OCI-LY7 (cell line): ENCODE data around the gene DPH6. TPM values are rescaled to one million over a fixed set of nuclear protein-coding genes. Genes with fewer than 3 reads are reported as not detected.

Experiments
- BruUV-seq: library from RNA; stranded (reverse); fragments of 400-500 nt; replicated peaks from 2 replicates; lab custom pipeline; 2021; lab: Mats Ljungman, UMichigan
- CTCF ChIA-PET: fragments of 300-600 bp; sonication (Branson Sonifier 250); formaldehyde crosslinking; loops from one replicate; lab custom pipeline; 2022; ENCODE audit warnings: antibody characterized with exemption; ENCODE audit not compliant: unreplicated experiment; lab: Charles Lee
- POLR2A ChIA-PET: fragments of 300-600 bp; sonication (Branson Sonifier 250); formaldehyde crosslinking; loops from one replicate; lab custom pipeline; 2022; ENCODE audit warnings: antibody characterized with exemption; lab: Charles Lee
- DNase-seq: peaks from one replicate; pipeline ENCODE4 v3.0.0-alpha.2; 2015; ENCODE audit warnings: low spot score
- H2AFZ ChIP-seq: fragments of 200-600 bp; sonication (generic), shearing (Covaris generic); 2 replicates; pipeline ENCODE4 v1.6.1; 2014; ENCODE audit warnings: mild to moderate bottlenecking, antibody characterized with exemption, low read length, moderate library complexity
- H3K27ac ChIP-seq: fragments of 200-600 bp; sonication (generic); 2 replicates; pipeline ENCODE4 v1.5.1; 2014; ENCODE audit warnings: mixed run types, low read depth, mild to moderate bottlenecking, moderate library complexity, low read length, inconsistent platforms; ENCODE audit not compliant: poor library complexity, severe bottlenecking
- H3K36me3 ChIP-seq: fragments of 200-600 bp; sonication (generic); 2 replicates; pipeline ENCODE4 v1.6.1; 2014; ENCODE audit warnings: mild to moderate bottlenecking, antibody characterized with exemption, low read length, moderate library complexity, mixed read lengths; ENCODE audit not compliant: insufficient read depth
- H3K4me1 ChIP-seq: fragments of 200-600 bp; sonication (generic); 2 replicates; pipeline ENCODE4 v1.5.1; 2014; ENCODE audit warnings: mild to moderate bottlenecking, low read length; ENCODE audit not compliant: insufficient read depth, poor library complexity, severe bottlenecking
- H3K4me2 ChIP-seq: fragments of 200-600 bp; sonication (generic); 2 replicates; pipeline ENCODE4 v1.6.1; 2014; ENCODE audit warnings: mild to moderate bottlenecking, low read length
- H3K4me3 ChIP-seq: fragments of 200-600 bp; sonication (generic); 2 replicates; pipeline ENCODE4 v1.5.1; 2014; ENCODE audit warnings: mild to moderate bottlenecking, low read depth, low read length; ENCODE audit not compliant: poor library complexity, severe bottlenecking
- H3K79me2 ChIP-seq: fragments of 200-600 bp; sonication (generic); 2 replicates; pipeline ENCODE4 v1.6.1; 2016; ENCODE audit warnings: low read depth, mild to moderate bottlenecking, low read length, moderate library complexity, mixed read lengths; ENCODE audit not compliant: insufficient read depth
- H3K9me2 ChIP-seq: fragments of 200-600 bp; sonication (generic); 2 replicates; pipeline ENCODE4 v1.6.1; 2016; ENCODE audit warnings: mild to moderate bottlenecking, low read length, mixed read lengths; ENCODE audit not compliant: insufficient read depth
- H3K9me3 ChIP-seq: fragments of 200-600 bp; sonication (generic); 2 replicates; pipeline ENCODE4 v1.6.1; 2014; ENCODE audit warnings: mild to moderate bottlenecking, mixed run types, low read length, mixed read lengths
- H4K20me1 ChIP-seq: fragments of 200-600 bp; sonication (generic); 2 replicates; pipeline ENCODE4 v1.6.1; 2014; ENCODE audit warnings: mild to moderate bottlenecking, antibody characterized with exemption, low read length, moderate library complexity, mixed read lengths; ENCODE audit not compliant: insufficient read depth
- EZH2phosphoT487 ChIP-seq: fragments of 200-600 bp; sonication (generic); IDR thresholded peaks from 2 replicates; pipeline ENCODE4 v1.6.1; 2018; ENCODE audit warnings: low read depth, borderline replicate concordance, mild to moderate bottlenecking, mixed run types, antibody characterized with exemption, low read length, moderate library complexity, mixed read lengths
- intact Hi-C: fragments of 100-400 bp; cut with micrococcal nuclease; formaldehyde crosslinking; loops from one replicate; pipeline ENCODE4 v1.10.0; 2022; ENCODE audit not compliant: unreplicated experiment
- total RNA-seq, 2 experiments: library from RNA; depleted of rRNA in 1 of 2; stranded (reverse); fragments of >200 nt in 1 of 2; shearing (Covaris generic) in 1 of 2; gene quantifications; 2 replicates each; pipeline ENCODE4 v1.2.3, GENCODE V29; 2014 to 2022
- TF ChIP-seq, protein P1 (sequence below): fragments of 200-600 bp; sonication (generic); conservative IDR thresholded peaks from 2 replicates; pipeline ENCODE4 v1.5.1; 2014; ENCODE audit warnings: mild to moderate bottlenecking, antibody characterized with exemption, low read length, moderate library complexity, mixed read lengths

The DPH6 gene
- total RNA-seq, 2 experiments from 2014 or later = 12.6 to 21.4 TPM

GRCh38 chr15:35505809-35506208 is 40.2 kb downstream of the DPH6 start:
- ChIA-PET CTCF (no interaction called here), POLR2A (interaction anchor here (1.0 kb wide), 1 partner anchor 129 kb away, joined by 3 read pairs; no protein-coding TSS in a partner anchor)
- Histone ChIP-seq H3K36me3 (no peaks in the 10 kb centered on the region), H4K20me1 (no peaks in the 10 kb centered on the region), H3K27ac (no peak overlapping the region), H3K9me2 (no peaks in the 10 kb centered on the region), H3K4me3 (no peak overlapping the region), H3K4me1 (peaks cover 10% of the 10 kb centered on the region), H2AFZ (no peak overlapping the region), H3K9me3 (no peaks in the 10 kb centered on the region), H3K4me2 (peak overlapping the region; percentile 13; the same call in 1 of the 2 replicates), H3K79me2 (no peaks in the 10 kb centered on the region)
- no TSS peak for BruUV-seq
- TF ChIP-seq EZH2phosphoT487 = no peak
- TF ChIP-seq, protein P1, sequence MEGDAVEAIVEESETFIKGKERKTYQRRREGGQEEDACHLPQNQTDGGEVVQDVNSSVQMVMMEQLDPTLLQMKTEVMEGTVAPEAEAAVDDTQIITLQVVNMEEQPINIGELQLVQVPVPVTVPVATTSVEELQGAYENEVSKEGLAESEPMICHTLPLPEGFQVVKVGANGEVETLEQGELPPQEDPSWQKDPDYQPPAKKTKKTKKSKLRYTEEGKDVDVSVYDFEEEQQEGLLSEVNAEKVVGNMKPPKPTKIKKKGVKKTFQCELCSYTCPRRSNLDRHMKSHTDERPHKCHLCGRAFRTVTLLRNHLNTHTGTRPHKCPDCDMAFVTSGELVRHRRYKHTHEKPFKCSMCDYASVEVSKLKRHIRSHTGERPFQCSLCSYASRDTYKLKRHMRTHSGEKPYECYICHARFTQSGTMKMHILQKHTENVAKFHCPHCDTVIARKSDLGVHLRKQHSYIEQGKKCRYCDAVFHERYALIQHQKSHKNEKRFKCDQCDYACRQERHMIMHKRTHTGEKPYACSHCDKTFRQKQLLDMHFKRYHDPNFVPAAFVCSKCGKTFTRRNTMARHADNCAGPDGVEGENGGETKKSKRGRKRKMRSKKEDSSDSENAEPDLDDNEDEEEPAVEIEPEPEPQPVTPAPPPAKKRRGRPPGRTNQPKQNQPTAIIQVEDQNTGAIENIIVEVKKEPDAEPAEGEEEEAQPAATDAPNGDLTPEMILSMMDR = no peak
- intact Hi-C loops = no loop called here
- no peak for DNase-seq

- Histone ChIP-seq H3K36me3 (no peaks in the 10 kb centered on the region), H3K4me1 (peaks cover 10% of the 10 kb centered on the region), H3K4me3 (no peak overlapping the region), H3K79me2 (no peaks in the 10 kb centered on the region), H3K27ac (no peak overlapping the region), H4K20me1 (no peaks in the 10 kb centered on the region), H2AFZ (no peak overlapping the region), H3K9me3 (no peaks in the 10 kb centered on the region), H3K9me2 (no peaks in the 10 kb centered on the region), H3K4me2 (no peak overlapping the region; the same call in 1 of the 2 replicates)
- no TSS peak for BruUV-seq
- intact Hi-C loops = no loop called here
- no peak for DNase-seq
- ChIA-PET POLR2A (interaction anchor here (0.5 to 1.0 kb wide), 2 partner anchors 129 to 324 kb away, joined by 3 read pairs; no protein-coding TSS in a partner anchor), CTCF (no interaction called here)
- TF ChIP-seq EZH2phosphoT487 = no peak
- TF ChIP-seq, protein P1 = no peak
Measured at GRCh38 chr15:35505141-35505540, 40.8 kb downstream of the DPH6 start.

DNA sequence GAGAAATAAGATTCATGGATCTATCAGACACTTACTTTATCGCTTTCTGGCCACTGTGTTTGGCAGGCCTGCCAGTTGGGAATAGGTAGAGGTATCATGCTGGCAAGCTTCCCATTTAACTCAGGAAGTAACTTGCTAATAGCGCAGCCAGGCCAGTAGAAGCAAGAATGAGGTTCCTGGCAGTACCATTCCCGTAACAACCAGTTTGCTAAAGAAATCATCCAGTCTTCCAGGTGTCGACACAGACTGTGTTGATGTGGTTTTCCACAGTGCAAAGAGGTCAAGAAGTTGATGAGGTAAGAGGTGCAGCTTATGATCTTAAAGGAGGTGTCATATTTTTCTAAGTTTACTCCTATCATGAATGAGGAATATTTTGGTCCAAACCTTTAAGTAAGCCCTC is 46.2 kb downstream of the DPH6 start:
- intact Hi-C loops = no loop called here
- ChIA-PET POLR2A (interaction anchor here (0.6 to 0.8 kb wide), 2 partner anchors 9 to 1587 kb away, joined by 3 to 4 read pairs; no protein-coding TSS in a partner anchor), CTCF (no interaction called here)
- Histone ChIP-seq H2AFZ (no peak overlapping the region), H3K9me3 (no peaks in the 10 kb centered on the region), H3K36me3 (no peaks in the 10 kb centered on the region), H3K79me2 (no peaks in the 10 kb centered on the region), H3K27ac (no peak overlapping the region), H3K9me2 (no peaks in the 10 kb centered on the region), H3K4me2 (no peak overlapping the region), H4K20me1 (no peaks in the 10 kb centered on the region), H3K4me3 (no peak overlapping the region), H3K4me1 (no peaks in the 10 kb centered on the region)
- TF ChIP-seq, protein P1 = no peak
- no peak for TF ChIP-seq EZH2phosphoT487
- BruUV-seq = no TSS peak
- no peak for DNase-seq
